C4-2B (cell line): ENCODE data around the gene ZNF607.

Experiments used
- ZFX ChIP-seq: fragments of 450-650 bp; IDR thresholded peaks from 2 replicates; pipeline ENCODE4 v1.6.1; 2017
- TF ChIP-seq, protein P1 (sequence below): fragments of 450-650 bp; conservative IDR thresholded peaks from 2 replicates; pipeline ENCODE4 v1.5.1; 2017; ENCODE audit warnings: mild to moderate bottlenecking

DNA sequence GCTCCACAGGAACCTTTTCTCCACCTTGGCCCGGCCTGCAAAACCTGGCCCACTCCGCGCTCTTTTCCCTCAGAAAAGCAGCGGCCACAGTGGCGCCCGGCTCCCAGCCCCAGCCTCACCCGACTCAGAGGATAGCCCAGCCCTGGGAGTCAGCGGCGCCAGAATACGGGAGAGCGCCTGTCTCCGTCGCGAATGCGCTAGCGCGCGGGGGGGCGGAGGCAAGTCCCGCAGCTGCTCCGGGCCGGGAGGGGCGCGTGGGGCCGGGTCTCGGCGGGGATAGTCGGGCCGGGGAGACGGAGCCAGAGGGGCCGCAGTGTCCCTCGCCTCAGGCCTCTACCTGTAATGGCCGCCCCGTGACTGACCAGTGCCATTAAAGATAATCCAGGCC lies 64.3 kb downstream of the ZNF607 start, which contains the start of gene ZFP30:
- TF ChIP-seq, protein P1, sequence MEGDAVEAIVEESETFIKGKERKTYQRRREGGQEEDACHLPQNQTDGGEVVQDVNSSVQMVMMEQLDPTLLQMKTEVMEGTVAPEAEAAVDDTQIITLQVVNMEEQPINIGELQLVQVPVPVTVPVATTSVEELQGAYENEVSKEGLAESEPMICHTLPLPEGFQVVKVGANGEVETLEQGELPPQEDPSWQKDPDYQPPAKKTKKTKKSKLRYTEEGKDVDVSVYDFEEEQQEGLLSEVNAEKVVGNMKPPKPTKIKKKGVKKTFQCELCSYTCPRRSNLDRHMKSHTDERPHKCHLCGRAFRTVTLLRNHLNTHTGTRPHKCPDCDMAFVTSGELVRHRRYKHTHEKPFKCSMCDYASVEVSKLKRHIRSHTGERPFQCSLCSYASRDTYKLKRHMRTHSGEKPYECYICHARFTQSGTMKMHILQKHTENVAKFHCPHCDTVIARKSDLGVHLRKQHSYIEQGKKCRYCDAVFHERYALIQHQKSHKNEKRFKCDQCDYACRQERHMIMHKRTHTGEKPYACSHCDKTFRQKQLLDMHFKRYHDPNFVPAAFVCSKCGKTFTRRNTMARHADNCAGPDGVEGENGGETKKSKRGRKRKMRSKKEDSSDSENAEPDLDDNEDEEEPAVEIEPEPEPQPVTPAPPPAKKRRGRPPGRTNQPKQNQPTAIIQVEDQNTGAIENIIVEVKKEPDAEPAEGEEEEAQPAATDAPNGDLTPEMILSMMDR: no peak
- peak; percentile 86 for TF ChIP-seq ZFX
